Dermis microvascular lymphatic vessel endothelial cell (primary cell): ENCODE results near the gene SEC14L2. TPM values are rescaled to one million over a fixed set of nuclear protein-coding genes. Genes with fewer than 3 reads are reported as not detected.

Experiments
- DNase-seq, 2 donors: peaks; one replicate each; pipeline versions ENCODE4 v3.0.0 to v3.0.0-alpha.2; 2010; ENCODE audit warnings: low read depth in 2 of 2
- total RNA-seq: library from RNA; depleted of rRNA; stranded (reverse); fragments of >200 nt; gene quantifications from 2 replicates; pipeline ENCODE4 v1.2.1, GENCODE V29; 2014

Gene SEC14L2
- total RNA-seq: 11.7 and 14.8 TPM in 2 replicates

GRCh38 chr22:30396871-30397655 is at the start of gene SEC14L2:
Gene SEC14L2 (plus strand): TSS chr22:30397018. CDS start chr22:30397117, 99 bp downstream.
- DNase-seq: peak; percentile 14 to 61

- DNase-seq: no peak
These were observed 49.4 kb upstream of the SEC14L2 start for GRCh38 chr22:30347255-30347892.

- DNase-seq: no peak
These were observed 48.4 kb upstream of the SEC14L2 start for GRCh38 chr22:30348404-30348803.

- no peak for DNase-seq
These were observed 48.0 kb upstream of the SEC14L2 start for GRCh38 chr22:30348809-30349208.

GRCh38 chr22:30351226-30351625 is 45.6 kb upstream of the SEC14L2 start:
- no peak for DNase-seq

GRCh38 chr22:30354644-30355043 is 42.2 kb upstream of the SEC14L2 start:
- no peak for DNase-seq

GRCh38 chr22:30356449-30357235 is 40.2 kb upstream of the SEC14L2 start, which contains the start of the genes CCDC157 and SF3A1:
Gene CCDC157 (plus strand): TSS chr22:30357007. CDS start chr22:30366001, 8,994 bp downstream.
Gene SF3A1 (minus strand): TSS chr22:30356894. CDS start chr22:30356792, 102 bp downstream.
- DNase-seq: peak; percentile 84 to 93

GRCh38 chr22:30357236-30357570 is 39.6 kb upstream of the SEC14L2 start:
- DNase-seq: no peak

- no peak for DNase-seq
These were observed 39.1 kb upstream of the SEC14L2 start for GRCh38 chr22:30357650-30358215.

GRCh38 chr22:30358541-30358940 is 38.3 kb upstream of the SEC14L2 start:
- no peak for DNase-seq

- DNase-seq: no peak
These were observed 34.7 kb upstream of the SEC14L2 start for GRCh38 chr22:30361916-30362650.

- DNase-seq: no peak
These were observed 34.1 kb upstream of the SEC14L2 start for GRCh38 chr22:30362651-30363281.

- no peak for DNase-seq
These were observed 30.9 kb upstream of the SEC14L2 start for GRCh38 chr22:30365891-30366290.

- no peak for DNase-seq
These were observed 28.4 kb upstream of the SEC14L2 start for GRCh38 chr22:30368420-30368819.

GRCh38 chr22:30370641-30371230 is 26.1 kb upstream of the SEC14L2 start:
- no peak for DNase-seq

- DNase-seq: no peak
These were observed 25.5 kb upstream of the SEC14L2 start for GRCh38 chr22:30371321-30371720.

GRCh38 chr22:30371981-30372380 is 24.8 kb upstream of the SEC14L2 start:
- DNase-seq: no peak

- no peak for DNase-seq
These were observed 23.9 kb upstream of the SEC14L2 start for GRCh38 chr22:30372915-30373314.

- no peak for DNase-seq
These were observed 23.2 kb upstream of the SEC14L2 start for GRCh38 chr22:30373331-30374325.
